PC-9 (cell line): ENCODE measurements around the gene HBB.

ENCODE experiments used
- CTCF ChIP-seq: fragments of 200-600 bp; sonication (generic); conservative IDR thresholded peaks from 2 replicates; pipeline ENCODE4 v1.6.1; 2017; ENCODE audit warnings: mixed run types, antibody characterized with exemption, mild to moderate bottlenecking, moderate library complexity
- EZH2 ChIP-seq: fragments of 200-600 bp; sonication (generic); IDR thresholded peaks from 2 replicates; pipeline ENCODE4 v1.8.0; 2017; ENCODE audit warnings: antibody characterized with exemption, low read depth

DNA sequence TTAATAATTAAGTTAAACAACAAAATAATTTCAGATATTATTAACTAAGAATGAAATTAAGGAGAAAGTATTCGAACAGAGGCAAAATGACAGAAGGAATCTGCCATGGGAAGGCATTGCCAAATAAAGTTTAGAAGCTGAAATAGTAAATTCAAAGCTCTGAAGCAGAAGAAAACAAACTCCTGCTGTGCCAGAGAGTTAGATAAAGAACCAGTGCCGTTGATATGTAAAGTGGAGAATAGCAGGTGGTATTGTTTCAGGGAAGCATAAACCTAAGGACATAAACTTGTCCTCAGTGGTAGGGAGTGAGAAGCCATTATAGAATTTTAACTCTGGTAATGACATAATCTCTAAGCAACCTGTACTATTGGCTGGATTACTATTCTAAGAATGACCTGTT is 30.4 kb upstream of the HBB start:
- TF ChIP-seq CTCF, result no peak
- no peak for TF ChIP-seq EZH2
